GM19099 (cell line): ENCODE data around the gene AZU1.

Source experiments
- POLR2A ChIP-seq: IDR thresholded peaks from 3 replicates; pipeline ENCODE4 v1.6.1; 2011; ENCODE audit warnings: low read depth; ENCODE audit not compliant: insufficient read length; ENCODE audit errors: extremely low read depth

AZU1 gene

GRCh38 chr19:812049-812746 lies 15.4 kb upstream of the AZU1 start:
- no peak for TF ChIP-seq POLR2A

- no peak for TF ChIP-seq POLR2A
Observed at GRCh38 chr19:812747-813218, 14.9 kb upstream of the AZU1 start.

DNA sequence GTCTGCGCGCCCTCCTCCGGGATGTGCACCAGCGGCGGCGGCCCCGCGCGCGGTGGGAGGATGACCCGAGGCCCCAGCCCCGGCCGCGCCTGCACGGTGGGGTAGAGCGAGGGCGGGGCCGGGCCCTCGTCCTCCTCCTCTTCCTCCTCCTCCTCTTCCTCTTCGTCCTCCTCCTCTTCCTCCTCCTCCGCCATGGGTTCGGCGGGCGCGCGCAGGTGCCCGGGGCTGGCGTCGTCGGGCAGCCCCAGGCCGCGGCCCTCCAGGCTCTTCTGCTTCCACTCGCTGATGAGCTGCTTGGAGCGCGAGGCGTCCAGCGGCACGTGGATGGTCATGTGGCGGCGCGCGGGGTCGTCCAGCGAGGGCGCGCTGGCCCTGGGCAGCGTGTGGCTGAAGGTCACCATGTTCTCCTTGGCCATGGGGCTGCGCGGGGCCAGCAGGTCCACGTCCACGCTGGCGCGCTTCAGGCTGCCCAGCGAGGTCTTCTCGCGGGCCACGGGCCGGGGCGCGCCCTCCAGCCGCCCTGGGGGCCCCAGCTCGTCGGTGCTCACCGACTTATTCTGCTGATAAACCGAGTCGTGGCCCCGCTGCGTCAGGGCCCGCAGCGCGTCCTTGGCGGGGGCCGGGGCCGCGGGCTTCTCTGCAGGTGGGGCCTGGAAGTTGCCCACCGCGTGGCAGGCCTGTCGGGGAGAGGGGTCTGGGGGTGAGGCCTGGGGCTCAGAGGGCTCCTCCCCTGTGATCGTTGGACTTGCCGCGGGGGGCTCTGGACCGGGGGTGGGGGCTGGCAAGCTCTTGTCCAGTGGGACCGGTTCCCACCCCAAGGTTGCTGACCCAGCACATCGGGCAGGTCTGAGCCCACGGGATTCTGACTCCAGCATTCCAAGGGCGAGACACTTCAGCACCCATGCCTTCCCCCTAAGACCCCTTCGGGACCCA lies 14.2 kb upstream of the AZU1 start:
- TF ChIP-seq POLR2A, result no peak

DNA sequence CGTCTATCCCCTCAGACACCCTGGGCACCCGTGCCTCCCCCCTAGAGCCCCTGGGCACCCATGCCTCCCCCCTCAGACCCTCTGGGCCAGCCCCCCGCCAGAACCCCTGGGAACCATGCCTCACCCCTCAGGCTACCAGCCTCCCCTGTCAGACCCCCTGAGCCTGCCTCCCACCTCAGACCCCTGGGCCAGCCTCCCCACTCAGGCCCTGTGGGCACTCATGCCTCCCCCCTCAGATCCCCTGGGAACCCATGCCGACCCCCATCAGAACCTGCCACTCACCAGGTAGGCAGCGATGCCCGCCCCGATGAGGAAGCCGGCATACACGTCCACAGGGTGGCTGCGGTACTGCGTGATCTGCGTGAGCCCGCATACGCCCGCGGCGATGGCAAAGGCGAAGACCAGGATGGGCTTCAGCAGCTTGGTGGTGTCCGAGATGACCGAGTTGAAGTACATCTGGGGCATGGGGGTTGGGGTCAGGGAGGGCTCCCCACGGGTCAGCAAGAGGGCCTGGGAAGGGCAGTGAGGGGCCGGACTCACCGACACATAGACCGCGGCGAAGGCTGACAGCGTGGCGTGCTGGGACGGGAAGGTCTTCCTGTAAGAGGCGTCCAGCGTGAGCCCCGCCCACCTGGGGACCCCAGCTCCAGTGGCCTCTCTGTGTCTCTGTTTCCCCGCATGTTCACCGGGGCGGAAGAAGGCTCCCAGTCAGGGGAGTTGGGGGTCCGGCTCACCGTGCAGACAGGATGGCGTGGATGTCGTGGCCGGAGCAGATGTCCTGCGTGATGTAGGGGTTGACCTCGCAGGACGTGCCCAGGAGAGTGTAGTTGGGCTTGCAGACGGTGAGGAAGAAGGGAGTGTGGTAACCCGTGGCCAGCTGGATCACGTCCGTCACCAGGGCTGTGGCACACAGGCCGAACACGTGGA lies 13.2 kb upstream of the AZU1 start:
- TF ChIP-seq POLR2A, result no peak

- no peak for TF ChIP-seq POLR2A
Observed at GRCh38 chr19:815079-815774, 12.4 kb upstream of the AZU1 start.

GRCh38 chr19:815775-816499 lies 11.7 kb upstream of the AZU1 start:
- no peak for TF ChIP-seq POLR2A

DNA sequence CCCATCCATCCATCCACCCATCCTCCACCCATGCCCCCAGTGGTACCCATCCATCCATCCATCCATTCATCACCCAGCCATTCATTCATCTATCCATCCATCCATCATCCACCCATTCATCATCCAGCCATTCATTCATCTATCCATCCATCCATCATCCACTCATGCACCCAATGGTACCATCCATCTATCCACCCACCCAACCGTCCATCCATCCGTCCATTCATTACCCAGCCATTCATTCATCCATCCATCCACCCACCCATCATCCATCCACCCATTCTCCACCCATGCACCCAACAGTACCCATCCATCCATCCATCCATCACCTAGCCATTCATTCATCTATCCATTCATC lies 11.2 kb upstream of the AZU1 start:
- no peak for TF ChIP-seq POLR2A

DNA sequence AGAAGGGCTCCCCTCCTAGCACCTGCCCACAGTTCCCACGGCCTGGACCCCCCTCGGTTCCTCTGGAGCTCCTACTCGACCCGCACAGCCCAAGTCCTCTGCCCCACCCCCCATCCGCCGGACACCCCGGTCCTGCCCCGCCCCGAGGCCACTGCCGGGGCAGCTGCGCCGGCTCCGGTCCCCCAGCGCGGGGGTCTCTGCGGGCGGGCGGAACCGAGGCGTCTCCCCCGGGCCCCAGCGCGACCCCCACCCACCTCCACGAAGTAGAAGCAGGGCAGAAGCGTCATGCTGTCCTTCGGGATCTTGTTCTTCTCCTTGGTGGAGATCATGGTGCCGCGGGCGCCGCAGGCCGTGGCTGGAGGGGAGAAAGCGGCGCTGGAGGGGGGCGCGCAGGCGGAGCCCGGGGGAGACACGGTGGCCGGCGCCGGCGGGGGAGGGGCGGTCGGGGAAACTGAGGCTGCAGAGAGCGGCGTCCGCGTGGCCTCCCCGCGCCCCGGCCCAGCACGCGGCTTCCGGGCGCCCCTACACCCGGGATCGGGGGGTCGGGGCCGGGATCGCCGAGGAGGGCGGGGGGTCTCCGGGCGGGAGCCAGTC lies 6.3 kb upstream of the AZU1 start:
- no peak for TF ChIP-seq POLR2A

DNA sequence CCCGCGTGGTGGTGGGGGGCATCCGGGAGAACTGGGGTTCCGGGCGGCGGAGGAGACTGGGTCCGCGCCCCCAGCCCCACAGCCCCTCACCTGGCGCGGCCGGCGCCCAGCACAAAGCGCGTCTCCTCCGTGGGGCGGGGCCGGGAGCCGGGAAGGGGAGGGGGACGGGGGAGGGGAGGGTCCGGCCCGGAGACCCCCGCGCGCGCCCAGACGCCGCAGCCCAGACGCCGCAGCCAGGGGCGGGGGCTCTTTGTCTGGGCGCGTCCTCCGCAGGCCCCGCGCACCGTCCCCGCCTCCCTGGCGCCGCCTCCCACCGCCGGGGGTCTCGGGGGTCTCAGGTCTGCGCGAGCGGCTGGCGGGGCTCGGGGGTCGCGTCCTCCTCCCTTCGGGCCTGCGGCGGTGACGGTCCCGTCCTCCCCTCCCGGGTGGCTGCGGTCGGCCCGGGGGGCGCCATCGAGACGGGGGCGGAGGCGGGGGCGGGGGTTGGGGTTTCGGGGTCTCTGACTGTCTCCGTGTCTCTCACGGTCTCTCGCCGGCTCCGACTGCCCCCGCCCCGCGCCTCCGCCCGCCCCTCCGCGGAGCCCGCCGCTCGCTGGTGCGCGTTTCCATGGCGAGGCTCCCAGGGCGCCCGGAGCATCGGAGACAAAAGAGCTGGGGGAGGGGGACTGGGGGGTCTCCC lies 5.7 kb upstream of the AZU1 start, which contains the start of gene PLPPR3:
Gene PLPPR3, minus strand, starts transcription at position 131 of the 679 bp plus-strand sequence. CDS start 396 bp downstream, outside the sequence.
- TF ChIP-seq POLR2A, result no peak

- no peak for TF ChIP-seq POLR2A
Observed at GRCh38 chr19:823565-824121, 4.0 kb upstream of the AZU1 start.

DNA sequence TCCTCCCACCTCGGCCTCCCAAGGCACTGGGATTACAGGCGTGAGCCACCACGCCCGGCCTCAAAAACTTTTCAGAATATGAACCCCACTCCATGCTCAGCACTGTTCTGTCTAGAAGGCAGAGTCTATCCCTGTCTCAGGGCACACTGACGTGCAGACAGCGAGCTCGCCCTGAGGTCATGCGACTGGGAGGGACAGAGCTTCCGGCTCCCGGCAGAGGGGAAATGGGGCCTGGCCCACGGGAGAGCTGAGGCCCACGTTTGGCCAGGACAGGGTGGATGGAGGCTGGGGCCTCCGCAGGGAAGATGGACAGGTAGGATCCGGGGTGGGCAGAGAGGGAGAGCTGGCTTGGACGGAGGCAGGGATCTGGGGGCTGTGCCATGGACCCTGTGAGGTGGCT lies 2.8 kb upstream of the AZU1 start:
- no peak for TF ChIP-seq POLR2A

DNA sequence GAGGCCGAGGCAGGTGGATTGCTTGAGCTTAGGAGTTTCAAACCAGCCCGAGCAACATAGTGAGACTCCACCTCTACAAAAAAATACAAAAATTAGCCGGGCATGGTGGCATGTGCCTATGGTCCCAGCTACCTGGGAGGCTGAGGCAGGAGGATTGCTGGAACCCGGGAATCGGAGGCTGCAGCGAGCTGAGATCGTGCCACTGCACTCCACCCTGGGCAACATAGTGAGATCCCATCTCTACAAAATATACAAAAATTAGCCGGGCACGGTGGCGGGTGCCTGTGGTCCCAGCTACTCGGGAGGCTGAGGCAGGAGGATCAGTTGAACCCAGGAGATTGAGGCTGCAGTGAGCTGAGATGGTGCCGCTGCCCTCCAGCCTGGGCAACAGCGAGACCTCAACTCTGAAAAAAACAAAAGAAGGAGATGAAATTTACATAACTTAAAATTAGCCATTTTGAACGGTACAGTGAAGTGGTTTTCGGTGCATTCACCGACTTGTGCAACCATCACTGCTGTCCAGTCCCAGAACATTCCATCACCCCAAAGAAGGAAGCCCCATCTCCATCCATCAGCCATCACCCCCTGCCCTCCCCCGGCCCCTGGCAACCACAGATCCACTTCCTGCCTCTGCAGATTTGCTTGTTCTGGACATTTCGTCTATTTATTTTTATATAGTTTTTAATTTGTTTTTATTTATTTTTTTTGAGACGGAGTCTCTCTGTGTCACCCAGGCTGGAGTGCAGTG lies 1.6 kb upstream of the AZU1 start:
- no peak for TF ChIP-seq POLR2A
